ENCODE results near the gene WNT3. TPM values are rescaled to one million over a fixed set of nuclear protein-coding genes. Genes with fewer than 3 reads are reported as not detected.

Gene WNT3
- total and polyA plus RNA-seq, 2 experiments from 2014 or later = 2.7 to 3.4 TPM

- H3K4me3 ChIP-seq = peak overlapping the region; percentile 61
- DNase-seq (ENCODE audit: low spot score) (peak; percentile 68), ATAC-seq (peak; percentile 40)
- H3F3A ChIP-seq (replicated peaks; ENCODE audit: low read depth) = 0 out of 2 replicates have a peak, but pooled peaks cover 8% of the 10 kb centered on the region
- H3K4me2 ChIP-seq = peak overlapping the region; percentile 88
- H4K20me1 ChIP-seq (replicated peaks; ENCODE audit: insufficient read depth) = peaks cover 12% of the 10 kb centered on the region
- Mint-ChIP-seq H3K36me3 (ENCODE audit: low read depth) (peaks cover 10% of the 10 kb centered on the region; the same call in 2 of the 3 replicates), H3K9me3 (peaks cover 6% of the 10 kb centered on the region; the same call in 2 of the 3 replicates), H3K27me3 (ENCODE audit: insufficient read depth, low read depth, poor library complexity) (peaks cover 83% of the 10 kb centered on the region), H3K4me1 (peaks cover 35% of the 10 kb centered on the region), H3K4me3 (peak overlapping the region; percentile 66), H3K27ac (no peak overlapping the region)
- no peaks in the 10 kb centered on the region for H3K79me2 ChIP-seq (replicated peaks; ENCODE audit: insufficient read depth)
- H3K9me2 ChIP-seq (ENCODE audit: insufficient read depth) = no peaks in the 10 kb centered on the region
- H3K4me1 ChIP-seq (ENCODE audit: insufficient read depth) = peaks cover 25% of the 10 kb centered on the region
- H3K27ac ChIP-seq (ENCODE audit: low read depth) = no peak overlapping the region
- no peaks in the 10 kb centered on the region for H3K36me3 ChIP-seq (ENCODE audit: insufficient read depth)
- no peak for TF ChIP-seq ZNF462 (CRISPR knock-in tag; IDR thresholded peaks at IDR 0.05)
- TF ChIP-seq EZH2 (IDR thresholded peaks at IDR 0.05; ENCODE audit: low read depth, unreplicated experiment) = peak; percentile 33
- TF ChIP-seq STAT1 (IDR thresholded peaks at IDR 0.05; ENCODE audit: unreplicated experiment) = no peak
- no peak for TF ChIP-seq CREB1 (CRISPR knock-in tag; IDR thresholded peaks at IDR 0.05; ENCODE audit: low read depth)
- TF ChIP-seq POLR2AphosphoS5 (IDR thresholded peaks at IDR 0.05; ENCODE audit: low read depth) = no peak
- no peak for TF ChIP-seq ZNF114 (CRISPR knock-in tag; IDR thresholded peaks at IDR 0.05)
- peak; percentile 17 to 35; a peak in 2 of 4 replicates for TF ChIP-seq CTCF (conservative IDR thresholded peaks at IDR 0.05; ENCODE audit: low read depth in 2 of 2)
- no peak for TF ChIP-seq NANOG (IDR thresholded peaks at IDR 0.05; ENCODE audit: borderline replicate concordance)
- TF ChIP-seq ZNF331 (CRISPR knock-in tag; IDR thresholded peaks at IDR 0.05; ENCODE audit: low read depth) = no peak
- no peak for TF ChIP-seq JUNB (IDR thresholded peaks at IDR 0.05; ENCODE audit: unreplicated experiment)
- no peak for TF ChIP-seq REST (IDR thresholded peaks at IDR 0.05; ENCODE audit: unreplicated experiment)
- H3K27me3 ChIP-seq (ENCODE audit: insufficient read depth) = peaks cover 74% of the 10 kb centered on the region
- peak overlapping the region; percentile 89 for H2AFZ ChIP-seq
Observed at GRCh38 chr17:46770818-46771560, 47.5 kb downstream of the WNT3 start.
